ENCODE data around the gene GYS1. TPM values are rescaled to one million over a fixed set of nuclear protein-coding genes. Genes with fewer than 3 reads are reported as not detected.

GYS1 gene
- total RNA-seq, 4 donors from 2014 or later, result 33.3 to 39.3 (median 37.3) TPM

DNA sequence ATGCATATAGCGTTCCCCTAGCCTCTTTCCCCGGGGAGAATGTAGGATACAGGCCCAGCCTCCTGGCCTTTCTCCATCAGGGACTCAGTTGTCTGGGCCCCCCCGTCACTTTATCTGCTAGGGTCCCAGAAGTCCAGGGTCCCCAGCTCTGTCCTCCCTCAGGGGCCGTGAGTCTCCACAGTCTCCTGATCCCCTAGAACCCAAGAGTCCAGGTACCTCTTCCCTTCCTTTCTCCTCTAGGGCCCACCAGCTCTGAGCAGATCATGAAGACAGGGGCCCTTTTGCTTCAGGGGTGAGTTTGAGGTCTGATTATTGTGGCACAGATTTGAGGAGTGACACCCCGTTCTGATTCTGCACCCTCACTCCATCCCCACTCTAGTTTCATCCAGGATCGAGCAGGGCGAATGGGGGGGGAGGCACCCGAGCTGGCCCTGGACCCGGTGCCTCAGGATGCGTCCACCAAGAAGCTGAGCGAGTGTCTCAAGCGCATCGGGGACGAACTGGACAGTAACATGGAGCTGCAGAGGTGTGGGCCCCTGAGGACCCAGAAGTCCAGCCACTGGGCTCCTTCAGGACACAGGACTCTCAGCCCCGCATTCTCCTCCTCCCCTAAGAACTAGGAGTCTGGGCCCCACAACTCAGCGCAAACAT, 37.7 kb downstream of the GYS1 start:
- peaks cover 0 to 26% (median 2%) of the 10 kb centered on the region in 4 donors for H3K36me3 ChIP-seq
- intact Hi-C loops (cut with DNase I), result no loop called here
- 62% methylated on average over 14 of the region's 16 CpGs for WGBS
- no peaks in the 10 kb centered on the region for H3K27me3 ChIP-seq
- TF ChIP-seq POLR2A (IDR thresholded peaks at IDR 0.05; ENCODE audit: low read depth) (no peak), EP300 (IDR thresholded peaks at IDR 0.05) (no peak), POLR2AphosphoS5 (IDR thresholded peaks at IDR 0.05) (no peak)
- TF ChIP-seq, protein P1, sequence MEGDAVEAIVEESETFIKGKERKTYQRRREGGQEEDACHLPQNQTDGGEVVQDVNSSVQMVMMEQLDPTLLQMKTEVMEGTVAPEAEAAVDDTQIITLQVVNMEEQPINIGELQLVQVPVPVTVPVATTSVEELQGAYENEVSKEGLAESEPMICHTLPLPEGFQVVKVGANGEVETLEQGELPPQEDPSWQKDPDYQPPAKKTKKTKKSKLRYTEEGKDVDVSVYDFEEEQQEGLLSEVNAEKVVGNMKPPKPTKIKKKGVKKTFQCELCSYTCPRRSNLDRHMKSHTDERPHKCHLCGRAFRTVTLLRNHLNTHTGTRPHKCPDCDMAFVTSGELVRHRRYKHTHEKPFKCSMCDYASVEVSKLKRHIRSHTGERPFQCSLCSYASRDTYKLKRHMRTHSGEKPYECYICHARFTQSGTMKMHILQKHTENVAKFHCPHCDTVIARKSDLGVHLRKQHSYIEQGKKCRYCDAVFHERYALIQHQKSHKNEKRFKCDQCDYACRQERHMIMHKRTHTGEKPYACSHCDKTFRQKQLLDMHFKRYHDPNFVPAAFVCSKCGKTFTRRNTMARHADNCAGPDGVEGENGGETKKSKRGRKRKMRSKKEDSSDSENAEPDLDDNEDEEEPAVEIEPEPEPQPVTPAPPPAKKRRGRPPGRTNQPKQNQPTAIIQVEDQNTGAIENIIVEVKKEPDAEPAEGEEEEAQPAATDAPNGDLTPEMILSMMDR (IDR thresholded peaks at IDR 0.05), result no peak
- H3K4me1 ChIP-seq, result peaks cover 13 to 25% (median 23%) of the 10 kb centered on the region in 4 donors
- H3K27ac ChIP-seq (replicated peaks in 1 of 4), result peak overlapping the region; percentile 84 to 93 (median 89)
- peak overlapping the region; percentile 84 to 93 (median 90) for H3K4me3 ChIP-seq
- no peak for DNase-seq (ENCODE audit: extremely low spot score)
- no peaks in the 10 kb centered on the region for H3K9me3 ChIP-seq

DNA sequence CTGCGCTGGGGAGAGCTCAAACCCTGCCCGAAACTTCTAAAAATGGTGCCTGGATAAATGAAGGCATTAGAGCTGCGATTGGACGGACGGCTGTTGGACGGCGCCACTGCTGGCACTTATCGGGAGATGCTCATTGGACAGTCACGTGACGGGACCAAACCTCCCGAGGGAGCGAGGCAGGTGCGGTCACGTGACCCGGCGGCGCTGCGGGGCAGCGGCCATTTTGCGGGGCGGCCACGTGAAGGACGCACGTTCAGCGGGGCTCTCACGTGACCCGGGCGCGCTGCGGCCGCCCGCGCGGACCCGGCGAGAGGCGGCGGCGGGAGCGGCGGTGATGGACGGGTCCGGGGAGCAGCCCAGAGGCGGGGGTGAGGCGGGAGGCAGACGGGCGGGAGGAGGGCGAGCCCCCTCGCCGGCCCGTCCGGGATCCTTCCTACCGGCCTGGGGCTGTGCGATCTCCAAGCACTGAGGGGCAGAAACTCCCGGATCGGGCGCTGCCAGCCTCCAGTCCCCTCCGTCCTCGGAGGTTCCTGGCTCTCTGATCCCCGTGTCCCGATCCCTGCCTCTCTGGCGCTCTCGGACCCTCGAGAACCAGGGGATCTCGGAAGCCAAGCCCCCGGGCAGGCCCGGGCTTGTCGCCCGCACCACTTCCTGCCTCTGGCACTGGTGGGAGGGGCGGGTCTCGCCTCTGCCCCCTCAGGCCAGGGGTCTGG, 38.4 kb downstream of the GYS1 start, which contains the start of gene BAX:
Gene BAX (plus strand): TSS at position 281 of the 713 bp plus-strand sequence. CDS start 54 bp downstream, at position 335.
- TF ChIP-seq EP300 (IDR thresholded peaks at IDR 0.05), result no peak
- TF ChIP-seq POLR2AphosphoS5 (IDR thresholded peaks at IDR 0.05), result peak; percentile 77 to 98
- TF ChIP-seq, protein P1 (IDR thresholded peaks at IDR 0.05), result peak in 1 of 3 experiments; percentile 35
- TF ChIP-seq POLR2A (IDR thresholded peaks at IDR 0.05; ENCODE audit: low read depth), result peak; percentile 71
- H3K27me3 ChIP-seq, result no peaks in the 10 kb centered on the region
- 0% methylated on average over 9 of the region's 71 CpGs for WGBS
- peaks cover 0 to 21% (median 2%) of the 10 kb centered on the region in 4 donors for H3K36me3 ChIP-seq
- no peaks in the 10 kb centered on the region for H3K9me3 ChIP-seq
- peak within 1 kb of the TSS; percentile 84 to 93 (median 90) for H3K4me3 ChIP-seq
- H3K4me1 ChIP-seq, result peaks cover 13 to 24% (median 22%) of the 10 kb centered on the region in 4 donors
- H3K27ac ChIP-seq (replicated peaks in 1 of 4), result peak within 1 kb of the TSS; percentile 84 to 93 (median 89)
- DNase-seq (ENCODE audit: extremely low spot score), result peak; percentile 99
- intact Hi-C loops (cut with DNase I), result no loop called here

DNA sequence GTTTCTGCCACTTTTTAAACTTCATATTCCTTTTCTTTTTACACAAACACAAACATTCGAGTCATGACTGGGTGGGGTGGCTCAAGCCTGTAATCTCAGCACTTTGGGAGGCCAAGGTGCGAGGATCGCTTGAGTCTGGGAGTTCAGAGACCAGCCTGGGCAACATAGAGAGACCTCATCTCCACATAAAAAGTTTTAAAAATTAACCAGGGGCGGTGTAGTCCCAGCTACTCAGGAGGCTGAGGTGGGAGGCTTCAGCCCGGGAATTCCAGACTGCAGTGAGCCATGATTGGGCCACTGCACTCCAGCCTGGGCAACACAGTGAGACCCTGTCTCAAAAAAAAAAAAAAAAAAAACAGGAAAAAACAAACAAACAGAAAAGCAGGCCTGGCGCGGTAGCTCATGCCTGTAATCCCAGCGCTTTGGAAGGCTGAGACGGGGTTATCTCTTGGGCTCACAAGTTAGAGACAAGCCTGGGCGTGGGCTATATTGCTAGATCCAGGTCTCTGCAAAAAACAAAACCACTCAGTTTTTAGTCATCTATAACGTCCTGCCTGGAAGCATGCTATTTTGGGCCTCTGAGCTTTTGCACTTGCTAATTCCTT, 39.0 kb downstream of the GYS1 start:
- WGBS, result 51% methylated on average over 10 of the region's 11 CpGs
- Histone ChIP-seq H3K9me3 (no peaks in the 10 kb centered on the region), H3K4me3 (peak overlapping the region; percentile 84 to 93 (median 90))

DNA sequence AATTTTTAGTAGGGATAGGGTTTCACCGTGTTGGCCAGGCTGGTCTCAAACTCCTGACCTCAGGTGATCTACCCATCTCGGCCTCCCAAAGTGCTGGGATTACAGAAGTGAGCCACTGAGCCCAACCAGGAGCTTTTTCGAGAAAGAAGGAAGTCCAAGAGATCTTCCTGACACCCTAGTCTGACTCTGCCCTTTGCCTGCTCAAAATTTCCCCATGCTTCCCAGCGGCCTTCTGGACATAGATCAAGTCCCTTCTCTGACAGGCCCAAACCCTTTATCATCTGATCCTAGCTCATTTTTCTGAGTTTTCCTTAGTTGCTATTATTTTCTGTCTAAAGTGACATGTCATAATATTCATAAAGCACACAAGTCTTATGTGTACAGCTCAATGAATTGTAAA, 40.0 kb downstream of the GYS1 start:
- DNase-seq (ENCODE audit: extremely low spot score), result no peak
- Histone ChIP-seq H3K27ac (replicated peaks in 1 of 4) (peak overlapping the region in 2 of 4 donors; percentile 84 to 93), H3K4me1 (peaks cover 13 to 24% (median 22%) of the 10 kb centered on the region in 4 donors), H3K36me3 (peaks cover 0 to 14% (median 2%) of the 10 kb centered on the region in 4 donors), H3K4me3 (no peak overlapping the region), H3K27me3 (no peaks in the 10 kb centered on the region), H3K9me3 (no peaks in the 10 kb centered on the region)
- TF ChIP-seq EP300 (IDR thresholded peaks at IDR 0.05) (no peak), POLR2AphosphoS5 (IDR thresholded peaks at IDR 0.05) (no peak), POLR2A (IDR thresholded peaks at IDR 0.05; ENCODE audit: low read depth) (no peak)
- TF ChIP-seq, protein P1 (IDR thresholded peaks at IDR 0.05), result no peak
- intact Hi-C loops (cut with DNase I), result no loop called here
- 70% methylated on average over 4 of the region's 4 CpGs for WGBS

More for the DNA sequence above, 39.0 kb downstream of the GYS1 start:
- Histone ChIP-seq H3K36me3 (peaks cover 0 to 21% (median 2%) of the 10 kb centered on the region in 4 donors), H3K27me3 (no peaks in the 10 kb centered on the region), H3K27ac (replicated peaks in 1 of 4) (peak overlapping the region; percentile 84 to 93 (median 89)), H3K4me1 (peaks cover 13 to 24% (median 22%) of the 10 kb centered on the region in 4 donors)
- no peak for DNase-seq (ENCODE audit: extremely low spot score)
- intact Hi-C loops (cut with DNase I), result no loop called here
- no peak for TF ChIP-seq POLR2A (IDR thresholded peaks at IDR 0.05; ENCODE audit: low read depth)
- TF ChIP-seq EP300 (IDR thresholded peaks at IDR 0.05), result no peak
- TF ChIP-seq, protein P1 (IDR thresholded peaks at IDR 0.05), result no peak
- TF ChIP-seq POLR2AphosphoS5 (IDR thresholded peaks at IDR 0.05), result no peak
